HL-60 (cell line): ENCODE data around the gene NUP98.

Experiments used
- DNase-seq, 2 experiments: peaks; one replicate each; pipeline ENCODE4 v3.0.0-alpha.2; 2010 to 2020; ENCODE audit warnings: low read depth in 1 of 2, low spot score in 1 of 2
- H3K27ac ChIP-seq: fragments of 250-450 bp; sonication (Bioruptor Pico); replicated peaks from 2 replicates; pipeline ENCODE4 v1.5.1; 2020; ENCODE audit warnings: mild to moderate bottlenecking, moderate library complexity
- H3K27me3 ChIP-seq: fragments of 250-450 bp; sonication (Bioruptor Pico); 2 replicates; pipeline ENCODE4 v1.5.1; 2021; ENCODE audit warnings: mild to moderate bottlenecking, moderate library complexity; ENCODE audit not compliant: insufficient read depth, poor library complexity, severe bottlenecking
- H3K4me3 ChIP-seq: replicated peaks from 2 replicates; pipeline ENCODE4 v1.5.1; 2011; ENCODE audit warnings: mild to moderate bottlenecking, control low read depth, low read length; ENCODE audit not compliant: insufficient read depth
- CTCF ChIP-seq: IDR thresholded peaks from one replicate; pipeline ENCODE4 v1.5.1; 2011; ENCODE audit warnings: low read length, control low read depth, inconsistent platforms; ENCODE audit not compliant: insufficient read depth
- GABPA ChIP-seq: IDR thresholded peaks from 2 replicates; pipeline ENCODE4 v1.6.1; 2012; ENCODE audit warnings: low read depth
- POLR2AphosphoS5 ChIP-seq: IDR thresholded peaks from 2 replicates; pipeline ENCODE4 v1.6.1; 2012; ENCODE audit warnings: low read depth
- REST ChIP-seq: IDR thresholded peaks from 2 replicates; pipeline ENCODE4 v1.6.1; 2012; ENCODE audit warnings: low read depth; ENCODE audit not compliant: insufficient replicate concordance
- SPI1 ChIP-seq: IDR thresholded peaks from 2 replicates; pipeline ENCODE4 v1.6.1; 2012; ENCODE audit warnings: low read depth, mild to moderate bottlenecking, borderline replicate concordance

NUP98 gene

GRCh38 chr11:3639841-3640240 is 157.5 kb downstream of the NUP98 start:
- TF ChIP-seq GABPA (no peak), CTCF (no peak), POLR2AphosphoS5 (no peak), REST (no peak), SPI1 (no peak)
- peaks cover 10% of the 10 kb centered on the region for H3K27me3 ChIP-seq
- no peak for DNase-seq
- H3K27ac ChIP-seq, result no peak overlapping the region
- H3K4me3 ChIP-seq, result no peak overlapping the region

GRCh38 chr11:3638513-3638912 is 158.8 kb downstream of the NUP98 start:
- Histone ChIP-seq H3K27ac (no peak overlapping the region), H3K27me3 (peaks cover 10% of the 10 kb centered on the region), H3K4me3 (no peak overlapping the region)
- no peak for DNase-seq
- TF ChIP-seq REST (no peak), CTCF (no peak), POLR2AphosphoS5 (no peak), SPI1 (no peak), GABPA (no peak)

- H3K27ac ChIP-seq, result no peak overlapping the region
- no peak for TF ChIP-seq CTCF
- no peak for TF ChIP-seq SPI1
- TF ChIP-seq REST, result no peak
- no peak for TF ChIP-seq POLR2AphosphoS5
- no peak for DNase-seq
- peaks cover 5% of the 10 kb centered on the region for H3K27me3 ChIP-seq
- H3K4me3 ChIP-seq, result no peak overlapping the region
Measured at GRCh38 chr11:3637201-3637600, 160.2 kb downstream of the NUP98 start.
